H1 (cell line): ENCODE data around the gene DNAH8. TPM values are rescaled to one million over a fixed set of nuclear protein-coding genes. Genes with fewer than 3 reads are reported as not detected.

Experiments used
- EZH2 ChIP-seq: fragments of 200-600 bp; sonication (generic); IDR thresholded peaks from 2 replicates; pipeline ENCODE4 v1.7.1; 2012; ENCODE audit warnings: low read depth, mild to moderate bottlenecking, moderate library complexity, low read length, inconsistent platforms; ENCODE audit not compliant: severe bottlenecking
- KDM4A ChIP-seq: IDR thresholded peaks from one replicate; pipeline ENCODE4 v1.7.1; 2012; ENCODE audit warnings: low read depth, mild to moderate bottlenecking, moderate library complexity, low read length, inconsistent platforms; ENCODE audit not compliant: severe bottlenecking
- POLR2A ChIP-seq, 2 experiments: IDR thresholded peaks; 1 replicate in 1 of 2; 2 replicates in 1 of 2; pipeline ENCODE4 v1.6.1; 2011; ENCODE audit warnings: low read depth in 2 of 2, low read length in 2 of 2, mild to moderate bottlenecking in 2 of 2; ENCODE audit errors: control extremely low read depth in 1 of 2
- polyA plus RNA-seq, 7 experiments: library from polyadenylated mRNA; depleted of rRNA in 3 of 7; stranded (reverse) in 5 of 7; unstranded in 2 of 7; fragments of >200 nt in 5 of 7; fragments of 200-250 nt in 2 of 7; gene quantifications; 1 replicate in 5 of 7; 2 replicates in 1 of 7; 4 replicates in 1 of 7; pipeline versions ENCODE4 v1.2.1 to v1.2.3, GENCODE V29; 2011 to 2013; ENCODE audit warnings: missing spikeins in 2 of 7, mixed read lengths in 2 of 7
- total RNA-seq: library from RNA; stranded (reverse); fragmentation: NEBNext Ultra II Directional; extraction: Animal tissue kit (Norgen Biotek cat#: 25700); gene quantifications from 2 replicates; pipeline ENCODE4 v1.2.1, GENCODE V29; 2021
- TF ChIP-seq, protein P1 (sequence below): IDR thresholded peaks from 2 replicates; pipeline ENCODE4 v1.6.1; 2012; ENCODE audit warnings: inconsistent platforms

The DNAH8 gene
- total and polyA plus RNA-seq, 2 of the 8 experiments (the other 6 are each of a cell fraction or from before 2014, with no cell fraction given), result under 0.01 TPM; not detected in 1

DNA sequence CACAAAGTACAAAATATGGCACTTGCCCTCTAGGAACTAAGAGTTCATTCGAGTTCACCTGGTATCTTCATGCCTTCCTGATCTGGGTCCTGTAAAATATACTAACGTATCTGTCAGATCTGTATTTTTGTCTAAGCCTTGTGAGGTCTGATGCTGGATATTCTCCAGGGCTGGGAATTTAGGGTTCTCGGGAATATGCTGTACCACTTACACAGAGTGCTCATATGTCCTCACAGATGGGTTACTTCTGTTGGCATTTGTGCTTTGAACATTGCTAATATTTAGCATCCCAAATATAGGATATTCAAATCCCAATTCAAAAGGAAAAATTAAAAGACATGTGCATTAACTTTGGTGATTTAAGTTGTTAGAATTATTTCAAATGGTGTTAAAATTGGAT is 122.0 kb downstream of the DNAH8 start (continued):
- TF ChIP-seq EZH2 (no peak), POLR2A (IDR thresholded peaks at IDR 0.05; ENCODE audit: control extremely low read depth in 1 of 2, low read depth in 2 of 2, low read length in 2 of 2) (no peak), KDM4A (no peak)
- TF ChIP-seq, protein P1, sequence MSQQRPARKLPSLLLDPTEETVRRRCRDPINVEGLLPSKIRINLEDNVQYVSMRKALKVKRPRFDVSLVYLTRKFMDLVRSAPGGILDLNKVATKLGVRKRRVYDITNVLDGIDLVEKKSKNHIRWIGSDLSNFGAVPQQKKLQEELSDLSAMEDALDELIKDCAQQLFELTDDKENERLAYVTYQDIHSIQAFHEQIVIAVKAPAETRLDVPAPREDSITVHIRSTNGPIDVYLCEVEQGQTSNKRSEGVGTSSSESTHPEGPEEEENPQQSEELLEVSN, result no peak
